Uterus (tissue), 4 donors: ENCODE measurements around the gene INPP1. TPM values are rescaled to one million over a fixed set of nuclear protein-coding genes. Genes with fewer than 3 reads are reported as not detected.

Experiments
- DNase-seq, 2 donors: peaks; one replicate each; pipeline ENCODE4 v3.0.0-alpha.2; 2019 to 2020
- H3K27ac ChIP-seq, 2 donors: fragments of 200-600 bp; sonication (generic); 1 replicate in 1 of 2; 2 replicates in 1 of 2; pipeline ENCODE4 v1.5.1; 2016 to 2018
- H3K27me3 ChIP-seq, 2 donors: fragments of 200-600 bp; sonication (generic); one replicate each; pipeline ENCODE4 v1.5.1; 2018 to 2019; ENCODE audit warnings: control low read depth in 1 of 2
- H3K36me3 ChIP-seq, 2 donors: fragments of 200-600 bp; sonication (generic); one replicate each; pipeline ENCODE4 v1.5.1; 2019; ENCODE audit warnings: control low read depth in 1 of 2
- H3K4me1 ChIP-seq, 2 donors: fragments of 200-600 bp; sonication (generic); one replicate each; pipeline ENCODE4 v1.5.1; 2018 to 2019; ENCODE audit warnings: control low read depth in 1 of 2
- H3K4me3 ChIP-seq, 2 donors: fragments of 200-600 bp; sonication (generic); 1 replicate in 1 of 2; 2 replicates in 1 of 2; pipeline ENCODE4 v1.5.1; 2018 to 2019; ENCODE audit warnings: mild to moderate bottlenecking in 1 of 2
- H3K9me3 ChIP-seq, 2 donors: fragments of 200-600 bp; sonication (generic); one replicate each; pipeline ENCODE4 v1.5.1; 2019; ENCODE audit warnings: control low read depth in 1 of 2
- POLR2A ChIP-seq, 2 donors: fragments of 450-650 bp; IDR thresholded peaks; one replicate each; pipeline ENCODE4 v1.6.1; 2016; ENCODE audit warnings: antibody characterized with exemption in 2 of 2, mild to moderate bottlenecking in 1 of 2, moderate library complexity in 1 of 2
- intact Hi-C: fragments of 100-400 bp; cut with DNase I; formaldehyde crosslinking; loops from one replicate; pipeline ENCODE4 v1.15.1; 2023; ENCODE audit warnings: low total_unique reads
- total RNA-seq, 4 donors: library from RNA; depleted of rRNA in 3 of 4; stranded (reverse); fragments of >200 nt in 3 of 4; gene quantifications; one replicate each; pipeline versions ENCODE4 v1.1.0 to v1.2.4, GENCODE V29; 2014 to 2023
- TF ChIP-seq, protein P1 (sequence below), 4 experiments: fragments of 200-600 bp in 2 of 4; fragments of 450-650 bp in 2 of 4; sonication (generic) in 2 of 4; IDR thresholded peaks; one replicate each; pipeline ENCODE4 v1.5.1; 2016 to 2019; ENCODE audit warnings: antibody characterized with exemption in 4 of 4, mild to moderate bottlenecking in 2 of 4, moderate library complexity in 1 of 4
- donor health status: DM: yes; HTN: yes; CAD: no.

The INPP1 gene
- total RNA-seq, 4 donors from 2014 or later, result 2.1 to 40.2 (median 23.5) TPM

DNA sequence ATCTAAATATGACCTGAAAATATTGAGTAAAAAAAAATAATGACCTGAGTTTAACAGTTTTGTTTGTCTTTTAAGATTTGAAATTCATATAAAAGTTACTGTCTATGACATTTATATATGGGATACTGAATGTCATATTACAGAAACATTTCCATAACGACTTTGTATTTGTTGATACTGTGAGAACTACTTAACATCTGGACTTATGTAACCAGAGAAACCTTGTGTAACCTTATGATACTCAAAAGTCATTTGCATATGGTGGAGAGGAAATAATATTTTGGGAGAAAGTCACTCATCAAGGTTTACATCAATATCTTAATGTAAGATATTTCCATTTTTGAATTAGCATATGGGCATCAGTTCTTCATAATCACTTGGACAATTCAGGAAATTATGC lies 77.4 kb downstream of the INPP1 start:
- Histone ChIP-seq H3K4me1 (peaks cover 0 to 4% of the 10 kb centered on the region in 2 donors), H3K9me3 (no peaks in the 10 kb centered on the region), H3K27ac (no peak overlapping the region), H3K27me3 (no peaks in the 10 kb centered on the region), H3K4me3 (no peak overlapping the region), H3K36me3 (no peaks in the 10 kb centered on the region)
- DNase-seq, result no peak
- no peak for TF ChIP-seq POLR2A (IDR thresholded peaks at IDR 0.05)
- TF ChIP-seq, protein P1, sequence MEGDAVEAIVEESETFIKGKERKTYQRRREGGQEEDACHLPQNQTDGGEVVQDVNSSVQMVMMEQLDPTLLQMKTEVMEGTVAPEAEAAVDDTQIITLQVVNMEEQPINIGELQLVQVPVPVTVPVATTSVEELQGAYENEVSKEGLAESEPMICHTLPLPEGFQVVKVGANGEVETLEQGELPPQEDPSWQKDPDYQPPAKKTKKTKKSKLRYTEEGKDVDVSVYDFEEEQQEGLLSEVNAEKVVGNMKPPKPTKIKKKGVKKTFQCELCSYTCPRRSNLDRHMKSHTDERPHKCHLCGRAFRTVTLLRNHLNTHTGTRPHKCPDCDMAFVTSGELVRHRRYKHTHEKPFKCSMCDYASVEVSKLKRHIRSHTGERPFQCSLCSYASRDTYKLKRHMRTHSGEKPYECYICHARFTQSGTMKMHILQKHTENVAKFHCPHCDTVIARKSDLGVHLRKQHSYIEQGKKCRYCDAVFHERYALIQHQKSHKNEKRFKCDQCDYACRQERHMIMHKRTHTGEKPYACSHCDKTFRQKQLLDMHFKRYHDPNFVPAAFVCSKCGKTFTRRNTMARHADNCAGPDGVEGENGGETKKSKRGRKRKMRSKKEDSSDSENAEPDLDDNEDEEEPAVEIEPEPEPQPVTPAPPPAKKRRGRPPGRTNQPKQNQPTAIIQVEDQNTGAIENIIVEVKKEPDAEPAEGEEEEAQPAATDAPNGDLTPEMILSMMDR (IDR thresholded peaks at IDR 0.05), result no peak
- intact Hi-C loops, result no loop called here

Other genes with a start within 250 kb of the INPP1 start
- gene HIBCH, start 23.8 kb upstream of the INPP1 start, total RNA-seq, result 10 to 100 TPM in 3 of 4 donors, 1 to 10 TPM in 1; 9.1 to 53.9 (median 26.9) TPM
- gene MFSD6, start 64.8 kb downstream of the INPP1 start, total RNA-seq, result 10 to 100 TPM in 3 of 4 donors, 1 to 10 TPM in 1; 3.6 to 30.3 (median 28.4) TPM
- gene NEMP2, start 191.1 kb downstream of the INPP1 start, total RNA-seq, result 10 to 100 TPM in 1 of 4 donors, 1 to 10 TPM in 3; 2.0 to 16.5 (median 5.7) TPM